ENCODE measurements around the gene SINHCAF. TPM values are rescaled to one million over a fixed set of nuclear protein-coding genes. Genes with fewer than 3 reads are reported as not detected.
"Not testable (repeated sequence)": the region's sequence is repeated elsewhere in the genome, so short reads cannot be mapped to it uniquely, and the experiment has no call there.

The SINHCAF gene
- total and polyA plus RNA-seq, 4 donors: 2.3 to 10.3 (median 4.9) TPM

GRCh38 chr12:31238764-31239387 lies 87.1 kb downstream of the SINHCAF start (continued):
- TF ChIP-seq REST (IDR thresholded peaks at IDR 0.05) (no peak), ATF3 (IDR thresholded peaks at IDR 0.05) (no peak), TAF1 (conservative IDR thresholded peaks at IDR 0.05) (no peak), RXRA (IDR thresholded peaks at IDR 0.05) (no peak), FOXA1 (IDR thresholded peaks at IDR 0.05) (no peak)

- not testable (repeated sequence) for H3K9me3 ChIP-seq (ENCODE audit: control insufficient read depth in 4 of 4, low read length in 3 of 4); DNase-seq (ENCODE audit: low spot score); H3K9ac ChIP-seq (ENCODE audit: low read depth in 1 of 2, low read length in 2 of 2); H3K27me3 ChIP-seq (ENCODE audit: control insufficient read depth in 4 of 4, insufficient read depth in 4 of 4, low read length in 3 of 4); H3K4me3 ChIP-seq (ENCODE audit: low read depth in 1 of 3, low read length in 3 of 3); H3K36me3 ChIP-seq (ENCODE audit: control insufficient read depth in 4 of 4, insufficient read depth in 3 of 4, low read depth in 1 of 4, low read length in 3 of 4); H3K27ac ChIP-seq (ENCODE audit: low read depth in 1 of 2, low read length in 2 of 2); H3K4me1 ChIP-seq (ENCODE audit: control insufficient read depth in 4 of 4, insufficient read depth in 4 of 4, low read length in 3 of 4)
- 57% methylated on average over 10 of the region's 10 CpGs for WGBS
These were observed 87.6 kb downstream of the SINHCAF start for GRCh38 chr12:31238333-31238732.

- H3K9me3 ChIP-seq (ENCODE audit: control insufficient read depth in 4 of 4, low read length in 3 of 4): no peaks in the 10 kb centered on the region
- H3K4me3 ChIP-seq (ENCODE audit: low read depth in 1 of 3, low read length in 3 of 3): no peak overlapping the region
- H3K27ac ChIP-seq (ENCODE audit: low read depth in 1 of 2, low read length in 2 of 2): no peak overlapping the region
- H3K36me3 ChIP-seq (ENCODE audit: control insufficient read depth in 4 of 4, insufficient read depth in 3 of 4, low read depth in 1 of 4, low read length in 3 of 4): no peaks in the 10 kb centered on the region
- H3K9ac ChIP-seq (ENCODE audit: low read depth in 1 of 2, low read length in 2 of 2): no peak overlapping the region
- peak; percentile 28 for DNase-seq (ENCODE audit: low spot score)
- H3K27me3 ChIP-seq (ENCODE audit: control insufficient read depth in 4 of 4, insufficient read depth in 4 of 4, low read length in 3 of 4): no peaks in the 10 kb centered on the region
- 91% methylated on average over 11 of the region's 11 CpGs for WGBS
- H3K4me1 ChIP-seq (ENCODE audit: control insufficient read depth in 4 of 4, insufficient read depth in 4 of 4, low read length in 3 of 4): peaks cover 0 to 9% (median 0%) of the 10 kb centered on the region in 4 donors
- TF ChIP-seq HNF4A (conservative IDR thresholded peaks at IDR 0.05) (no peak), EGR1 (IDR thresholded peaks at IDR 0.05; ENCODE audit: low read depth in 2 of 2) (no peak), ZBTB33 (IDR thresholded peaks at IDR 0.05) (no peak), FOXA2 (IDR thresholded peaks at IDR 0.05) (no peak), YY1 (IDR thresholded peaks at IDR 0.05) (no peak), NR2F2 (IDR thresholded peaks at IDR 0.05) (no peak), MAX (IDR thresholded peaks at IDR 0.05) (no peak), CTCF (IDR thresholded peaks at IDR 0.05; ENCODE audit: low read depth, low read length, missing input control) (no peak), RXRA (IDR thresholded peaks at IDR 0.05) (no peak), SP1 (IDR thresholded peaks at IDR 0.05) (no peak), FOXA1 (IDR thresholded peaks at IDR 0.05) (no peak), JUND (IDR thresholded peaks at IDR 0.05) (no peak), RAD21 (IDR thresholded peaks at IDR 0.05) (no peak), REST (IDR thresholded peaks at IDR 0.05) (no peak), ATF3 (IDR thresholded peaks at IDR 0.05) (no peak), TAF1 (conservative IDR thresholded peaks at IDR 0.05) (no peak)
These were observed 88.8 kb downstream of the SINHCAF start for GRCh38 chr12:31236998-31237637.

Data from liver (tissue), 9 donors.